Measurements from ENCODE around the gene HMOX1. TPM values are rescaled to one million over a fixed set of nuclear protein-coding genes. Genes with fewer than 3 reads are reported as not detected.
A peak's percentile ranks its signal among the peaks of the same experiment; 100 is the strongest.

Gene HMOX1
- total RNA-seq, 1 experiment from 2014 or later: 12.1 TPM

GRCh38 chr22:35442471-35442870 lies 61.6 kb downstream of the HMOX1 start (continued):
- TF ChIP-seq, protein P1, sequence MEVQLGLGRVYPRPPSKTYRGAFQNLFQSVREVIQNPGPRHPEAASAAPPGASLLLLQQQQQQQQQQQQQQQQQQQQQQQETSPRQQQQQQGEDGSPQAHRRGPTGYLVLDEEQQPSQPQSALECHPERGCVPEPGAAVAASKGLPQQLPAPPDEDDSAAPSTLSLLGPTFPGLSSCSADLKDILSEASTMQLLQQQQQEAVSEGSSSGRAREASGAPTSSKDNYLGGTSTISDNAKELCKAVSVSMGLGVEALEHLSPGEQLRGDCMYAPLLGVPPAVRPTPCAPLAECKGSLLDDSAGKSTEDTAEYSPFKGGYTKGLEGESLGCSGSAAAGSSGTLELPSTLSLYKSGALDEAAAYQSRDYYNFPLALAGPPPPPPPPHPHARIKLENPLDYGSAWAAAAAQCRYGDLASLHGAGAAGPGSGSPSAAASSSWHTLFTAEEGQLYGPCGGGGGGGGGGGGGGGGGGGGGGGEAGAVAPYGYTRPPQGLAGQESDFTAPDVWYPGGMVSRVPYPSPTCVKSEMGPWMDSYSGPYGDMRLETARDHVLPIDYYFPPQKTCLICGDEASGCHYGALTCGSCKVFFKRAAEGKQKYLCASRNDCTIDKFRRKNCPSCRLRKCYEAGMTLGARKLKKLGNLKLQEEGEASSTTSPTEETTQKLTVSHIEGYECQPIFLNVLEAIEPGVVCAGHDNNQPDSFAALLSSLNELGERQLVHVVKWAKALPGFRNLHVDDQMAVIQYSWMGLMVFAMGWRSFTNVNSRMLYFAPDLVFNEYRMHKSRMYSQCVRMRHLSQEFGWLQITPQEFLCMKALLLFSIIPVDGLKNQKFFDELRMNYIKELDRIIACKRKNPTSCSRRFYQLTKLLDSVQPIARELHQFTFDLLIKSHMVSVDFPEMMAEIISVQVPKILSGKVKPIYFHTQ (CRISPR knock-in tag; IDR thresholded peaks at IDR 0.05): no peak
- TF ChIP-seq, protein P2, sequence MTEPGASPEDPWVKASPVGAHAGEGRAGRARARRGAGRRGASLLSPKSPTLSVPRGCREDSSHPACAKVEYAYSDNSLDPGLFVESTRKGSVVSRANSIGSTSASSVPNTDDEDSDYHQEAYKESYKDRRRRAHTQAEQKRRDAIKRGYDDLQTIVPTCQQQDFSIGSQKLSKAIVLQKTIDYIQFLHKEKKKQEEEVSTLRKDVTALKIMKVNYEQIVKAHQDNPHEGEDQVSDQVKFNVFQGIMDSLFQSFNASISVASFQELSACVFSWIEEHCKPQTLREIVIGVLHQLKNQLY (CRISPR knock-in tag; IDR thresholded peaks at IDR 0.05): no peak
- TF ChIP-seq IRF2 (CRISPR knock-in tag; IDR thresholded peaks at IDR 0.05; ENCODE audit: borderline replicate concordance, low read depth): no peak
- TF ChIP-seq, protein P3, sequence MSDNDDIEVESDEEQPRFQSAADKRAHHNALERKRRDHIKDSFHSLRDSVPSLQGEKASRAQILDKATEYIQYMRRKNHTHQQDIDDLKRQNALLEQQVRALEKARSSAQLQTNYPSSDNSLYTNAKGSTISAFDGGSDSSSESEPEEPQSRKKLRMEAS (CRISPR knock-in tag; IDR thresholded peaks at IDR 0.05): no peak
- no peak for TF ChIP-seq FOXK1 (CRISPR knock-in tag; IDR thresholded peaks at IDR 0.05)
- no peak for TF ChIP-seq PREB (CRISPR knock-in tag; IDR thresholded peaks at IDR 0.05; ENCODE audit: borderline replicate concordance)
- TF ChIP-seq, protein P4, sequence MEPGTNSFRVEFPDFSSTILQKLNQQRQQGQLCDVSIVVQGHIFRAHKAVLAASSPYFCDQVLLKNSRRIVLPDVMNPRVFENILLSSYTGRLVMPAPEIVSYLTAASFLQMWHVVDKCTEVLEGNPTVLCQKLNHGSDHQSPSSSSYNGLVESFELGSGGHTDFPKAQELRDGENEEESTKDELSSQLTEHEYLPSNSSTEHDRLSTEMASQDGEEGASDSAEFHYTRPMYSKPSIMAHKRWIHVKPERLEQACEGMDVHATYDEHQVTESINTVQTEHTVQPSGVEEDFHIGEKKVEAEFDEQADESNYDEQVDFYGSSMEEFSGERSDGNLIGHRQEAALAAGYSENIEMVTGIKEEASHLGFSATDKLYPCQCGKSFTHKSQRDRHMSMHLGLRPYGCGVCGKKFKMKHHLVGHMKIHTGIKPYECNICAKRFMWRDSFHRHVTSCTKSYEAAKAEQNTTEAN (CRISPR knock-in tag; IDR thresholded peaks at IDR 0.05): no peak
- TF ChIP-seq E2F5 (CRISPR knock-in tag; IDR thresholded peaks at IDR 0.05): no peak
- TF ChIP-seq SOX15 (CRISPR knock-in tag; IDR thresholded peaks at IDR 0.05): no peak
- no peak for TF ChIP-seq CREM (CRISPR knock-in tag; IDR thresholded peaks at IDR 0.05)

DNA sequence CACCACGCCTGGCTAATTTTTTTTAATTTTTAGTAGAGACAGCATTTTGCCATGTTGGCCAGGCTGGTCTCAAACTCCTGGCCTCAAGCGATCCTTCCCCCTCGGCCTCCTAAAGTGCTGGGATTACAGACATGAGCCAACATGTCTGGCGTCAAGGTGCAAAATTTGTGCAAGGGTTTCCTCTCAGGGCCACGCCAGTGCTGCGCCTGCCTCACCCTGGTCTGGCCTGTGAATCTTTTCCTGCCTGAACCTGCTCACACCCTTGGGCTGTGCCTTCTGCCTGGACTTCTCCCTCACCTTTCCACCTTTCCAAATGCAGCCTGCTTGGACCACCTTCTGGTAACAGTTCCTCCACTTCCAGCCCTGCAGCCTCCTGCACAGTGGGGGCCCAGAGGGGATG lies 62.4 kb downstream of the HMOX1 start:
- ATAC-seq (no peak), DNase-seq (ENCODE audit: low spot score) (no peak)
- H3K4me1 Mint-ChIP-seq: peaks cover 20% of the 10 kb centered on the region
- H3K27me3 Mint-ChIP-seq (ENCODE audit: low read depth): peaks cover 2% of the 10 kb centered on the region; the same call in 1 of the 2 replicates
- POLR2A ChIA-PET: no interaction called here
- CTCF ChIA-PET: no interaction called here
- peaks cover 20% of the 10 kb centered on the region for H3K36me3 Mint-ChIP-seq
- no peak for TF ChIP-seq KAT7 (CRISPR knock-in tag; IDR thresholded peaks at IDR 0.05; ENCODE audit: borderline replicate concordance)
- no peak overlapping the region for H3K4me3 Mint-ChIP-seq
- H3K27ac Mint-ChIP-seq: peak overlapping the region; percentile 37; the same call in 1 of the 2 replicates
- H3K9me3 Mint-ChIP-seq: peaks cover 4% of the 10 kb centered on the region; the same call in 1 of the 2 replicates

Small RNA genes lying within 50 kb of the gene (microRNA-seq; reads per million reads assigned to microRNA genes)
- 14.7 reads per million, percentile 34 among the genes with 10 or more reads in this experiment for gene MIR3909 (ENCODE audit: borderline number of aligned reads)
- gene MIR6069 (ENCODE audit: borderline number of aligned reads): not detected

Other genes with a start within 250 kb of the HMOX1 start
- gene HMGXB4, start 123.6 kb upstream of the HMOX1 start, total RNA-seq (2021): 34.6 to 42.1 TPM (median 36.8 TPM) in 3 replicates
- gene TOM1, start 81.2 kb upstream of the HMOX1 start, total RNA-seq (2021): 23.5 to 25.7 TPM (median 25.4 TPM) in 3 replicates
- gene MCM5, start 19.0 kb downstream of the HMOX1 start, total RNA-seq (2021): 229 to 261 TPM (median 229 TPM) in 3 replicates
- 2.5 to 3.1 TPM (median 3.0 TPM) in 3 replicates for gene RASD2, start 159.7 kb downstream of the HMOX1 start, total RNA-seq (2021)
- gene MB, start 236.2 kb downstream of the HMOX1 start, total RNA-seq (2021): 0.50 to 1.0 TPM (median 0.60 TPM) in 3 replicates

All from WTC11 (cell line).